Karpas-422 (cell line): ENCODE measurements around the gene MUC5B. TPM values are rescaled to one million over a fixed set of nuclear protein-coding genes. Genes with fewer than 3 reads are reported as not detected.

Experiments used
- DNase-seq: peaks from one replicate; pipeline ENCODE4 v3.0.0-alpha.2; 2015
- H2AFZ ChIP-seq: fragments of 200-600 bp; sonication (generic); 2 replicates; pipeline ENCODE4 v1.6.1; 2014; ENCODE audit warnings: antibody characterized with exemption, low read length, mixed read lengths
- H3K27ac ChIP-seq: fragments of 200-600 bp; sonication (generic); 2 replicates; pipeline ENCODE4 v1.5.1; 2014; ENCODE audit warnings: mild to moderate bottlenecking, low read length, moderate library complexity
- H3K27me3 ChIP-seq: fragments of 200-600 bp; sonication (generic); 2 replicates; pipeline ENCODE4 v1.6.1; 2014; ENCODE audit warnings: low read length, mixed read lengths
- H3K36me3 ChIP-seq: fragments of 200-600 bp; sonication (generic); 2 replicates; pipeline ENCODE4 v1.6.1; 2014; ENCODE audit warnings: low read length, mixed read lengths; ENCODE audit not compliant: insufficient read depth
- H3K4me1 ChIP-seq: fragments of 200-600 bp; sonication (generic); 2 replicates; pipeline ENCODE4 v1.6.1; 2014; ENCODE audit warnings: mild to moderate bottlenecking, low read length, mixed read lengths
- H3K4me2 ChIP-seq: fragments of 200-600 bp; sonication (generic); 2 replicates; pipeline ENCODE4 v1.6.1; 2014; ENCODE audit warnings: low read length, low read depth, mild to moderate bottlenecking; ENCODE audit not compliant: poor library complexity, severe bottlenecking
- H3K4me3 ChIP-seq: fragments of 200-600 bp; sonication (generic); 2 replicates; pipeline ENCODE4 v1.5.1; 2014; ENCODE audit warnings: mild to moderate bottlenecking, antibody characterized with exemption, low read length, mixed read lengths
- H3K79me2 ChIP-seq: fragments of 200-600 bp; sonication (generic); 2 replicates; pipeline ENCODE4 v1.6.1; 2014; ENCODE audit warnings: mild to moderate bottlenecking, low read length, mixed read lengths
- H3K9ac ChIP-seq: fragments of 200-600 bp; sonication (generic); 2 replicates; pipeline ENCODE4 v1.6.0; 2014; ENCODE audit warnings: low read length
- H3K9me2 ChIP-seq: fragments of 200-600 bp; sonication (generic), shearing (Covaris generic); replicated peaks from 2 replicates; pipeline ENCODE4 v1.6.0; 2014; ENCODE audit warnings: mild to moderate bottlenecking, low read length, moderate library complexity; ENCODE audit not compliant: insufficient read depth
- H3K9me3 ChIP-seq: fragments of 300-700, 200-600 bp; sonication (generic); 2 replicates; pipeline ENCODE4 v1.6.1; 2014; ENCODE audit warnings: low read length, mixed read lengths
- H4K20me1 ChIP-seq: fragments of 200-600 bp; sonication (generic); 2 replicates; pipeline ENCODE4 v1.6.1; 2014; ENCODE audit warnings: mild to moderate bottlenecking, antibody characterized with exemption, low read length, low read depth; ENCODE audit not compliant: insufficient read depth
- total RNA-seq: library from RNA; depleted of rRNA; stranded (reverse); fragments of >200 nt; shearing (Covaris generic); gene quantifications from 2 replicates; pipeline ENCODE4 v1.2.3, GENCODE V29; 2014; ENCODE audit warnings: low replicate concordance

The MUC5B gene
- total RNA-seq, 1 experiment from 2014 or later = 0.04 TPM

DNA sequence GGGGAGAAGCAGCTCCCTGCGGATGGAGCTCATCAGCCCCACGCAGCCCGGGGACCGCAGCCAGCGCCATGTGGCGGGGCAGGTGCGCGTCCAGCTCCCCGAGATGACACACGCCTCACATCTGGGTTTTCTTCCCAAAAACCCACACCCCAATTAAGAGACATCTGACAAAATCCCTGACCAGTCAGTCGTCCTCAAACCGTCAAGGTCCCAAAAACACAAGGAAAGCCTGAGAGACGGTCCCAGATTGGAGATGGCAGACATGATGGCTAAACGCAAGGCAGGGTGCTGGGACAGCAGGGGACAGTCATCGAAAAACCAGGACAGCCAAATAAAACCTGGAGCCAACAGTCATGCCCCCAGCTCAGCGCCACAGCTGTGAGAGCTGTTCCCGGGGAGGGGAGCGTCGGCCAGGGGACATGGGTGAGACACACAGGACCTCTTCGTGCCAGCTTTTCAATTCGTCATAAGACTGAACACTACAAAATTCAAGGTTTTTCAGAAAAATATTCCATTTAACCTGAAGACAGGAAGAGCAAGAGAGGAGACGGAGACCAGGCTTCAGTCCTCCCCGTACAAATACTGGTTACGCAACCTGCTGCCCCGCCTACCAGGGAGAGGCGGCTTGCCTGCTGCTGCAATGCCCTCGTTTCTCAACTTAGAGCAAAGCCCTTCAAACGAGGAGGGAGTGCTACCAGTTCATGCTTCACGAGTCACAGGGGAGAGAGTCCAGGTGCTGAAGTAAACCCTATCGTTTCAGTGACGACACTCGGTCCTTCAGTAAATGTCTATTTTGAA lies 76.0 kb downstream of the MUC5B start:
- DNase-seq = no peak
- no peak overlapping the region for H3K4me2 ChIP-seq

DNA sequence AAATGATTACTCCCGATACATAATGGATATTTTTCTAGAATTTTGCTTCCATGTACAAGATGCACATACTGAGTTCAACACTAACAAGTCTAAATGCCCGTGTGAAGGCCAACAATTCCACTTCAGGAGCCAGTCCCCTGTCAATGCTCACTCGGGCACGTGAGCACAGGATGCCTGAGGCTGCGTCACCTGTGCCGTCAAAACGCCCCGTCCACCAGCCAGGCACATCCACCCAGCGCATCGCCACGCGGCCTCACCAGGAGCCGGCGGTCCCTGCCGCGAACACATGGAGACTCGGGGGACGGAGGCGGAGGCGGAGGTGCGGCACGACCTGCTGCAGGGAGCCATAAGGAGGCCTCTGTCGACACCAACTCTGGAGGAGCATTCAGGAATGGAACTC lies 76.8 kb downstream of the MUC5B start:
- no peaks in the 10 kb centered on the region for H3K4me1 ChIP-seq
- H3K4me2 ChIP-seq = no peak overlapping the region
- H3K79me2 ChIP-seq = peaks cover 50% of the 10 kb centered on the region

More for the DNA sequence above, 76.0 kb downstream of the MUC5B start:
- no peak overlapping the region for H3K9ac ChIP-seq
- H2AFZ ChIP-seq = no peak overlapping the region
- peaks cover 45% of the 10 kb centered on the region for H3K79me2 ChIP-seq
- H4K20me1 ChIP-seq = no peaks in the 10 kb centered on the region
- H3K4me3 ChIP-seq = no peak overlapping the region
- no peaks in the 10 kb centered on the region for H3K27me3 ChIP-seq
- H3K9me2 ChIP-seq = no peaks in the 10 kb centered on the region
- H3K27ac ChIP-seq = no peak overlapping the region
- no peaks in the 10 kb centered on the region for H3K36me3 ChIP-seq
- no peaks in the 10 kb centered on the region for H3K4me1 ChIP-seq
- no peaks in the 10 kb centered on the region for H3K9me3 ChIP-seq

GRCh38 chr11:1300121-1300520 lies 77.3 kb downstream of the MUC5B start:
- no peak overlapping the region for H3K4me2 ChIP-seq
- H3K27ac ChIP-seq = no peak overlapping the region
- H2AFZ ChIP-seq = no peak overlapping the region
- DNase-seq = no peak
- H3K79me2 ChIP-seq = peaks cover 52% of the 10 kb centered on the region
- no peaks in the 10 kb centered on the region for H3K4me1 ChIP-seq
- H3K27me3 ChIP-seq = no peaks in the 10 kb centered on the region
- H3K4me3 ChIP-seq = no peak overlapping the region
- no peaks in the 10 kb centered on the region for H4K20me1 ChIP-seq
- H3K36me3 ChIP-seq = no peaks in the 10 kb centered on the region
- no peaks in the 10 kb centered on the region for H3K9me2 ChIP-seq
- H3K9ac ChIP-seq = no peak overlapping the region
- no peaks in the 10 kb centered on the region for H3K9me3 ChIP-seq

More for the DNA sequence above, 76.8 kb downstream of the MUC5B start:
- H3K27ac ChIP-seq = no peak overlapping the region
- no peaks in the 10 kb centered on the region for H3K27me3 ChIP-seq
- H3K9me3 ChIP-seq = no peaks in the 10 kb centered on the region
- no peak overlapping the region for H3K9ac ChIP-seq
- no peaks in the 10 kb centered on the region for H3K9me2 ChIP-seq
- no peak for DNase-seq
- H3K36me3 ChIP-seq = no peaks in the 10 kb centered on the region
- no peak overlapping the region for H3K4me3 ChIP-seq
- H4K20me1 ChIP-seq = no peaks in the 10 kb centered on the region
- no peak overlapping the region for H2AFZ ChIP-seq

DNA sequence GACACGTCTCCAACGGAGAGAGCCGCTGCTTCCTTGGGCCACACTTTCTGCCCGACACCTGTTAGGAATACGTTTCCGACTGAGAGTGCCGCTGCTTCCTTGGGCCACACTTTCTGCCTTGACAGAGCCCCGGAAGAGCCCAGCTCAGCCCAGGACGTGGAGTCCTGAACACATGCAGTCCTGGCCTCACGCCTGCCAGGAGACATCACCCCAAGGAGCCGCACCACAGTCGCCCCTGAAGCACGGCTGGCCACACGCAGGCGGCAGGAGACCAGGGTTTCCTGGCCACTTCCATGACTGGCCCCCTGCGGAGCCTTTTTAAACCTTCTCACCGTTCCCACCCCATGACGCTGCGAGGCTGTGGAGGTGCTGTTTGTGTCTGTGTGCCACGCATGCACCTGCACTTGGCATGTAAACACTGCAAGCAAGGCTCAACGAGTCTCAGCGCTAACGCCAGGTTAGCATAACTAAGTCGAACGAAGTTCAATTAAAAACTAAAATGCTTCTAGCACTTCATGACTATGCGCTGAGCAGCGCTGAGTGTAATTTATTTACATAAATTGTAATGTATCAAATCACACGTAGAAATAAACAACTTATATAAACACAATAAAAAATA lies 77.8 kb downstream of the MUC5B start:
- no peaks in the 10 kb centered on the region for H4K20me1 ChIP-seq
- H3K4me2 ChIP-seq = no peak overlapping the region
- no peaks in the 10 kb centered on the region for H3K9me2 ChIP-seq
- no peaks in the 10 kb centered on the region for H3K9me3 ChIP-seq
- no peaks in the 10 kb centered on the region for H3K27me3 ChIP-seq
- no peak overlapping the region for H3K9ac ChIP-seq
- H3K27ac ChIP-seq = no peak overlapping the region
- no peak overlapping the region for H3K4me3 ChIP-seq
- peaks cover 52% of the 10 kb centered on the region for H3K79me2 ChIP-seq
- no peak overlapping the region for H2AFZ ChIP-seq
- H3K36me3 ChIP-seq = no peaks in the 10 kb centered on the region
- DNase-seq = no peak
- no peaks in the 10 kb centered on the region for H3K4me1 ChIP-seq

DNA sequence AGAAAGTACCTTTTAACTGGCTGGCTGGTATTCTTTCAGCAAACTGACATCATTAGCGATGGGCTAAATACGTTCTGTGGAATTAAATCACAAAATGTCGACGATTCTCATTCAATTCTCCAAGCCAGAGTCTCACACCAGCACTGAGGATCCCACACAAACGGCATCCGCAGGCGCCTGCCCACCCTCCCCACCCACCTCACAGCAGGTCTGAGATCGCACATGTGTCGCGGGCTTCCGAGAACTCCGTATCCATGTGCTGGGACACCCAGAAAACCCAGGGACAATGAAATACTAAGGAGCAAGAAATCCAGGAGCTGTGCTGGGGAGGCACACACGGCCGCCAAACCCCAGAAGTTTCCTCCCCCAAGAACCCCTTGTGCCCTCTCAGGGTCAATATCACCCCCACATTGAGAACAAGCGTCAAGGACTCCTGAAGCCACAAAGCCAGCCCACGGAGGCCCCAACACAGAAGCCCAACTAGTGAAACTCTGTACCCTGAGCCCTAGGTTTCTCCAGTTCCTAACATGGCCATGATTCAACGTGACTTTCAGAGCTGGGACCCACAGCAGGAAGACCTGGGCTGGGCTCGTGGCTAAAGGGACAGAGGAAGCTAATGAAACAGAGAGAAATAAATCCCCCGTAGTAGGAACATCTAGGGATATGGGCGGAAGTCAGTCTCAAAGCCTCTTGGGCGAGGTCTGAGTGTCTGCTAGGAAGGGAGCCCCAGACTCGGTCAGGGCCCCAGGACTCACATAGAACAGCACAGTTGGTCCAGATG lies 78.5 kb downstream of the MUC5B start:
- no peaks in the 10 kb centered on the region for H3K4me1 ChIP-seq
- no peaks in the 10 kb centered on the region for H3K36me3 ChIP-seq
- H3K79me2 ChIP-seq = peaks cover 52% of the 10 kb centered on the region
- no peak overlapping the region for H2AFZ ChIP-seq
- H3K27ac ChIP-seq = no peak overlapping the region
- DNase-seq = no peak
- no peak overlapping the region for H3K9ac ChIP-seq
- no peaks in the 10 kb centered on the region for H3K9me2 ChIP-seq
- no peaks in the 10 kb centered on the region for H4K20me1 ChIP-seq
- H3K4me3 ChIP-seq = no peak overlapping the region
- H3K27me3 ChIP-seq = no peaks in the 10 kb centered on the region
- H3K4me2 ChIP-seq = no peak overlapping the region
- H3K9me3 ChIP-seq = no peaks in the 10 kb centered on the region

- H3K4me1 ChIP-seq = no peaks in the 10 kb centered on the region
- no peak overlapping the region for H3K27ac ChIP-seq
- no peaks in the 10 kb centered on the region for H3K27me3 ChIP-seq
- H3K9me2 ChIP-seq = no peaks in the 10 kb centered on the region
- no peak for DNase-seq
- H4K20me1 ChIP-seq = no peaks in the 10 kb centered on the region
- H3K4me2 ChIP-seq = no peak overlapping the region
- peaks cover 55% of the 10 kb centered on the region for H3K79me2 ChIP-seq
- no peak overlapping the region for H3K9ac ChIP-seq
- no peak overlapping the region for H3K4me3 ChIP-seq
- no peaks in the 10 kb centered on the region for H3K9me3 ChIP-seq
- H2AFZ ChIP-seq = no peak overlapping the region
- no peaks in the 10 kb centered on the region for H3K36me3 ChIP-seq
Observed at GRCh38 chr11:1302041-1302460, 79.2 kb downstream of the MUC5B start.

GRCh38 chr11:1302461-1303125 lies 79.7 kb downstream of the MUC5B start:
- no peak overlapping the region for H2AFZ ChIP-seq
- no peaks in the 10 kb centered on the region for H3K4me1 ChIP-seq
- H3K4me2 ChIP-seq = no peak overlapping the region
- H3K27ac ChIP-seq = no peak overlapping the region
- H3K36me3 ChIP-seq = no peaks in the 10 kb centered on the region
- DNase-seq = no peak
- H3K27me3 ChIP-seq = no peaks in the 10 kb centered on the region
- H3K79me2 ChIP-seq = peaks cover 57% of the 10 kb centered on the region
- no peaks in the 10 kb centered on the region for H3K9me3 ChIP-seq
- H3K4me3 ChIP-seq = no peak overlapping the region
- no peak overlapping the region for H3K9ac ChIP-seq
- H3K9me2 ChIP-seq = no peaks in the 10 kb centered on the region
- no peaks in the 10 kb centered on the region for H4K20me1 ChIP-seq
